ENCODE results near the gene ACOX3. TPM values are rescaled to one million over a fixed set of nuclear protein-coding genes. Genes with fewer than 3 reads are reported as not detected.

The ACOX3 gene
- total RNA-seq, 1 experiment from 2014 or later = 12.2 TPM

GRCh38 chr4:8380511-8381415 is 59.8 kb downstream of the ACOX3 start:
- ChIA-PET CTCF (no interaction called here), POLR2A (ENCODE audit: unreplicated experiment) (no interaction called here)
- intact Hi-C loops (cut with micrococcal nuclease) = no loop called here
- no peak overlapping the region for H3K4me3 ChIP-seq (ENCODE audit: low read length)
- no peaks in the 10 kb centered on the region for H3K4me1 ChIP-seq (ENCODE audit: insufficient read depth, low read length)
- no peaks in the 10 kb centered on the region for H4K20me1 ChIP-seq (ENCODE audit: low read length)
- H3K36me3 ChIP-seq (ENCODE audit: low read depth, low read length) = no peaks in the 10 kb centered on the region
- TF ChIP-seq EZH2 (IDR thresholded peaks at IDR 0.05; ENCODE audit: low read length, unreplicated experiment) = no peak
- no peak for TF ChIP-seq CTCF (conservative IDR thresholded peaks at IDR 0.05; ENCODE audit: low read depth, low read length)
- no peak for TF ChIP-seq EZH2phosphoT487 (IDR thresholded peaks at IDR 0.05; ENCODE audit: borderline replicate concordance, low read length)
- no TSS peak for BruUV-seq (replicated peaks)
- no peaks in the 10 kb centered on the region for H3K9me2 ChIP-seq (replicated peaks; ENCODE audit: low read length)
- H3K9ac ChIP-seq (ENCODE audit: low read length) = no peak overlapping the region
- no peaks in the 10 kb centered on the region for H3F3A ChIP-seq (ENCODE audit: low read length, unreplicated experiment)
- H3K27me3 ChIP-seq (ENCODE audit: low read length) = no peaks in the 10 kb centered on the region
- ATAC-seq (no peak), DNase-seq (no peak)
- H3K27ac ChIP-seq (ENCODE audit: low read length) = no peak overlapping the region
- no peak overlapping the region for H3K4me2 ChIP-seq (ENCODE audit: low read length)
- H3K9me3 ChIP-seq (ENCODE audit: low read length) = no peaks in the 10 kb centered on the region
- no peak overlapping the region for H2AFZ ChIP-seq (ENCODE audit: low read length)
- H3K79me2 ChIP-seq (ENCODE audit: low read length) = no peaks in the 10 kb centered on the region

- Histone ChIP-seq H3F3A (ENCODE audit: low read length, unreplicated experiment) (no peaks in the 10 kb centered on the region), H3K36me3 (ENCODE audit: low read depth, low read length) (no peaks in the 10 kb centered on the region), H3K4me1 (ENCODE audit: insufficient read depth, low read length) (no peaks in the 10 kb centered on the region), H3K4me2 (ENCODE audit: low read length) (no peak overlapping the region), H3K27me3 (ENCODE audit: low read length) (no peaks in the 10 kb centered on the region), H4K20me1 (ENCODE audit: low read length) (no peaks in the 10 kb centered on the region), H2AFZ (ENCODE audit: low read length) (no peak overlapping the region), H3K9me2 (replicated peaks; ENCODE audit: low read length) (no peaks in the 10 kb centered on the region), H3K9me3 (ENCODE audit: low read length) (no peaks in the 10 kb centered on the region), H3K9ac (ENCODE audit: low read length) (no peak overlapping the region), H3K79me2 (ENCODE audit: low read length) (no peaks in the 10 kb centered on the region), H3K27ac (ENCODE audit: low read length) (no peak overlapping the region), H3K4me3 (ENCODE audit: low read length) (no peak overlapping the region)
- no TSS peak for BruUV-seq (replicated peaks)
- DNase-seq = no peak
- ATAC-seq = no peak
- ChIA-PET CTCF (no interaction called here), POLR2A (ENCODE audit: unreplicated experiment) (no interaction called here)
- no peak for TF ChIP-seq CTCF (conservative IDR thresholded peaks at IDR 0.05; ENCODE audit: low read depth, low read length)
- no peak for TF ChIP-seq EZH2phosphoT487 (IDR thresholded peaks at IDR 0.05; ENCODE audit: borderline replicate concordance, low read length)
- intact Hi-C loops (cut with micrococcal nuclease) = no loop called here
Observed at GRCh38 chr4:8379771-8380170, 60.8 kb downstream of the ACOX3 start.

- H3K79me2 ChIP-seq (ENCODE audit: low read length) = no peaks in the 10 kb centered on the region
- POLR2A ChIA-PET (ENCODE audit: unreplicated experiment) = no interaction called here
- TF ChIP-seq CTCF (conservative IDR thresholded peaks at IDR 0.05; ENCODE audit: low read depth, low read length) (no peak), EZH2 (IDR thresholded peaks at IDR 0.05; ENCODE audit: low read length, unreplicated experiment) (no peak), EZH2phosphoT487 (IDR thresholded peaks at IDR 0.05; ENCODE audit: borderline replicate concordance, low read length) (no peak)
- CTCF ChIA-PET = no interaction called here
- H3K4me1 ChIP-seq (ENCODE audit: insufficient read depth, low read length) = no peaks in the 10 kb centered on the region
- no peaks in the 10 kb centered on the region for H4K20me1 ChIP-seq (ENCODE audit: low read length)
- H3K9ac ChIP-seq (ENCODE audit: low read length) = no peak overlapping the region
- H3K4me3 ChIP-seq (ENCODE audit: low read length) = no peak overlapping the region
- no peaks in the 10 kb centered on the region for H3K27me3 ChIP-seq (ENCODE audit: low read length)
- no peak for ATAC-seq
- DNase-seq = no peak
- no peak overlapping the region for H2AFZ ChIP-seq (ENCODE audit: low read length)
- intact Hi-C loops (cut with micrococcal nuclease) = no loop called here
- H3K27ac ChIP-seq (ENCODE audit: low read length) = no peak overlapping the region
- no peaks in the 10 kb centered on the region for H3K9me2 ChIP-seq (replicated peaks; ENCODE audit: low read length)
- no peaks in the 10 kb centered on the region for H3F3A ChIP-seq (ENCODE audit: low read length, unreplicated experiment)
- BruUV-seq (replicated peaks) = no TSS peak
- no peaks in the 10 kb centered on the region for H3K36me3 ChIP-seq (ENCODE audit: low read depth, low read length)
- no peak overlapping the region for H3K4me2 ChIP-seq (ENCODE audit: low read length)
- no peaks in the 10 kb centered on the region for H3K9me3 ChIP-seq (ENCODE audit: low read length)
Observed at GRCh38 chr4:8379281-8379680, 61.2 kb downstream of the ACOX3 start.
